HK-2 (cell line): ENCODE results near the gene TNRC6C.

ENCODE experiments used
- DNase-seq: peaks from one replicate; pipeline ENCODE4 v3.0.0-alpha.2; 2018; ENCODE audit not compliant: unreplicated experiment

TNRC6C gene

DNA sequence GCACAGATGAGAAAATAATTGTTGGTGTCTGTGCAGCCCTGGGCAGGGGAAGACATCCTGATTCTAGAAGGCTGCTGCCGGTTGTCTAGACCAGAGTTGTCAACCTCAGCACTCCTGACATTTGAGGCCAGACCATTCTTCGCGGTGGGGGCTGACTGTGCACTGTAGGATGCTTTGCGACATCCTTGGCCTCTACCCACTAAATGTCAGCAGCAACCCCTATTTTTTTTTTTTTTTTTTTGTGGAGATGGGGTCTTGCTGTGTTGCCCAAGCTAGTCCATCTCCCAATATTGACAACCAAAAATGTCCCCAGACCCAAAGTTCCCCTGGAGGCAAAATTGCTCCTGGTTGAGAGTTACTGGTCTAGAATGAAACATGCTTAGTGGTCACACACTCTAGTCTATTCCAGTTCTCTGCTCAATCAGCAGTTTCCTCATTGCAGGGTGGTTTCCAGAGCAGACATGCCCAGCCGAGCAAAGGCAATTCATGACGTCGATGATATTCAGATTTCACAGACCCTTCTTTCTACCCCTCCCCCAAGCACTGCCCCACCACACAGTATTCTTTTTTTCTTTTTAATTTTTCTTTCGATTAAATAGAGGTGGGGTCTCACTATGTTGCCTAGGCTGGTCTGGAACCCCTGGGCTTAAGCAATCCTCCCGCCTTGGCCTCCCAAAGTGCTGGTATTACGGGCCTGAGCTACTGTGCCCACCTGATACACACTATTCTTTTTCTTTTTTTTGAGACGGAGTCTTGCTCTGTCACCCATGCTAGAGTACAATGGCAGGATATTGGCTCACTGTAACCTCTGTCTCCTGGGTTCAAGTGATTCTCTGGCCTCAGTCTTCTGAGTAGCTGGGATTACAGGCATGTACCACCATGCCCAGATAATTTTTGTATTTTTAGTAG lies 196.7 kb downstream of the TNRC6C start:
- DNase-seq, result no peak
